ENCODE data around the gene MAPK4.
"Not testable (repeated sequence)": the region's sequence is repeated elsewhere in the genome, so short reads cannot be mapped to it uniquely, and the experiment has no call there.

The MAPK4 gene

DNA sequence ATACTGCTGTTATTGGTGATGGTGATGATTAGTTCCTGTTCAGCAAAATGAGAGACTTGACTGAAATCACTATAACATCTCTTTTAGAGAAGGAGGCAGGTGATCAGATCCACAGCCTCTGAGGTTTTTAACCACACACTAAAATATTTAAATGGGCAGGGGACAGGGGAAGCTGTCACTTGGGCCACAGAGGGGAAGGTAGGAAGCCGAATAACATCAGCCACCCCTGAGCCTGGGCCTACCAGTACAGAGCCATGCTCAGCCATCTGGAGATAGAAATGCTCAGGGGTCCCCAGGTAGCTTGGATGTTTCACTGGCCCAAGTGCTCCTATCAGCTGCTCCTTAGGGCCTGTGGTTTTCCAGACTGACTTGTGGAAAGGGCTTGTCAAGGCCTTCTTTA lies 137.6 kb downstream of the MAPK4 start:
- DNase-seq (no peak), ATAC-seq (no peak)
- H3K4me1 Mint-ChIP-seq, result no peaks in the 10 kb centered on the region
- no peaks in the 10 kb centered on the region for H3K9me3 Mint-ChIP-seq
- H3K4me3 Mint-ChIP-seq, result no peak overlapping the region
- no peak overlapping the region for H3K27ac Mint-ChIP-seq
- no peaks in the 10 kb centered on the region for H3K27me3 Mint-ChIP-seq

DNA sequence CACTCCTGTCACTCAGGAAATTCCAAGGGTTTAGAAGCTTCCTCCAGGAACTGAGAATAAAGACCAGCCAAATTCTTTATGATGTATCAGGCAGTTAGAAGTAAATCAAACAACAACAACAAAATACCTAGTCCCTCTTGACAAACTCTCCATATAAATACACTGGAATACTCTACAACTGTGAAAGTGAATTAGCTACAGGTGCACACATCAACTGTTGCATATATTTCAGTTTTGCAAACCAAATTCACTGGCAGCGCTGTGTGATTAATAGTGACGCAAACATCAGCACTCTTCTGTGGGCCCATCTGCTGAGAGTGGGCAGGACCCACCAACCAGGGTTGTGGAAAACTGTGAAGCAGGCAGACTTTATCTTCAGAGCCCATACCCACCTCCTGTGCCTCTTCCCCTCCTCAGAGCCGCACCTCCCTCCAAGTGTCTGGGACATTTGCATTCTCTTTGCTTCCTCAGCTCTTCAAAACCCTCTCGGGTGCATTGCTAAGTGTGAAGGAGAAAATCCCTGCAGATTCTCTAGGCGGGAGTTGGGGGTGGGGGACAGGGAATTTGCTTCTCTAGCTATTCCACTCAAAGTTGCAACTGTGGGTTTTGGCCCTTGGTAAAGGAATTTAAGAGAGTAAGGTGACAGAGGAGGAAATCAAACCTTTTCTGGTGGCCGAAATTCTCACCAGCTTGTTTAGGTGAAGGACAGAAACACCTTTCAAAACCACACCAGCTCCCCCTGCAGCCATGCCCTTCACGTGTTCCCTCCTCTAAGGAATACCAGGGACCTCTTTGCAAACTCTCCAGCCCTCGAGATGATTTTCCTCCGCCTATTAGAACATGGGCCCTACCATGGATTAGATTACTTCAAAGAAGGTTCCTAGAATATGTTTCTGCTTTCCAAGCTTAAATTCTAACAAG lies 140.6 kb downstream of the MAPK4 start:
- peaks cover 13% of the 10 kb centered on the region for H3K27me3 Mint-ChIP-seq
- H3K4me3 Mint-ChIP-seq, result no peak overlapping the region
- DNase-seq (no peak), ATAC-seq (no peak)
- H3K4me1 Mint-ChIP-seq, result no peaks in the 10 kb centered on the region
- H3K9me3 Mint-ChIP-seq, result no peaks in the 10 kb centered on the region
- no peak overlapping the region for H3K27ac Mint-ChIP-seq

- Mint-ChIP-seq H3K9me3 (no peaks in the 10 kb centered on the region), H3K27ac (no peak overlapping the region), H3K27me3 (peaks cover 13% of the 10 kb centered on the region), H3K4me1 (no peaks in the 10 kb centered on the region), H3K4me3 (no peak overlapping the region)
- no peak for DNase-seq
- no peak for ATAC-seq
Observed at GRCh38 chr18:50704357-50704940, 144.6 kb downstream of the MAPK4 start.

- no peaks in the 10 kb centered on the region for H3K9me3 Mint-ChIP-seq
- H3K27ac Mint-ChIP-seq, result no peak overlapping the region
- ATAC-seq (no peak), DNase-seq (no peak)
- H3K4me3 Mint-ChIP-seq, result no peak overlapping the region
- no peaks in the 10 kb centered on the region for H3K4me1 Mint-ChIP-seq
- peaks cover 13% of the 10 kb centered on the region for H3K27me3 Mint-ChIP-seq
Observed at GRCh38 chr18:50706199-50706598, 146.3 kb downstream of the MAPK4 start.

GRCh38 chr18:50706651-50707050 lies 146.8 kb downstream of the MAPK4 start:
- Mint-ChIP-seq H3K4me3 (no peak overlapping the region), H3K27me3 (peaks cover 15% of the 10 kb centered on the region)

DNA sequence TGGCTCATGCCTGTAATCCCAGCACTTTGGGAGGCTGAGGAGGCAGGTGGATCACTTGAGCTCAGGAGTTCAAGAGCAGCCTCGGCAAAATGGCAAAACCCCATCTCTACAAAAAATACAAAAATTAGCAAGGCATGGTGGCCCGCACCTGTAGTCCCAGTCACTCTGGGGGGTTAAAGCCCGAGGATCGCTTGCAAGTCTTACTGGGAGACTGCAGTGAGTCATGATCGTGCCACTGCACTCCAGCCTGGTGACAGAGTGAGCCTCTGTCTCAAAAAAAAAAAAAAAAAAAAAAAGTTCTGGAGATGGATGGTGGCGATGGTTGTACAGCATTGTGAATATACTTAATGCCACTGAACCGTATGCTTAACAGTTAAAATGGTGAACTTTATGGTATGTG lies 147.4 kb downstream of the MAPK4 start:
- not testable (repeated sequence) for H3K4me1 Mint-ChIP-seq, H3K4me3 Mint-ChIP-seq, H3K27ac Mint-ChIP-seq, ATAC-seq, DNase-seq, H3K9me3 Mint-ChIP-seq
- peaks cover 20% of the 10 kb centered on the region for H3K27me3 Mint-ChIP-seq

More at GRCh38 chr18:50706651-50707050, 146.8 kb downstream of the MAPK4 start:
- ATAC-seq (no peak), DNase-seq (no peak)
- Mint-ChIP-seq H3K27ac (no peak overlapping the region), H3K4me1 (no peaks in the 10 kb centered on the region), H3K9me3 (no peaks in the 10 kb centered on the region)

GRCh38 chr18:50707855-50708469 lies 148.1 kb downstream of the MAPK4 start:
- H3K4me3 Mint-ChIP-seq, result no peak overlapping the region
- H3K9me3 Mint-ChIP-seq, result no peaks in the 10 kb centered on the region
- H3K4me1 Mint-ChIP-seq, result no peaks in the 10 kb centered on the region
- DNase-seq, result no peak
- ATAC-seq, result no peak
- peaks cover 20% of the 10 kb centered on the region for H3K27me3 Mint-ChIP-seq
- H3K27ac Mint-ChIP-seq, result no peak overlapping the region

DNA sequence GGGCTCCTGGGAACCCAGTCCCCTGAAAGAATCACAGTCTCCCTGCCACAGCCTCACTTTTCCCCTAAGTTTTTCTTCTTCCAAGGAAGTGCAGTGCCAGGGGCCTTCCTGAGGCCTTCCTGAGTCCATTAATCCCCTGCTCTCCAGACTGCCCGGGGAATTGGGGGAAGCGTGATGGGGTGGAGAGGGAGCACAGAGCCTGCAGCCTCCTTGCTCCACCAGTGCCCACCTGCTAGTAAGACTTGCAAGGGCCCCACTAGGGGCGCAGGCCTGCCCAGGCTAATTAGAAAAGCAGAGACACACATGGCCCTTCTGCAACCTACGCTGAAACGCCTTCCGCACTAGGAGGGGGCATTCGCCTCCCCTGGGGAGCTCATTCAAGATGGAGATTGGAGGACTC lies 149.3 kb downstream of the MAPK4 start:
- H3K27me3 Mint-ChIP-seq, result peaks cover 25% of the 10 kb centered on the region
- DNase-seq, result no peak
- no peak for ATAC-seq
- H3K4me3 Mint-ChIP-seq, result no peak overlapping the region
- H3K27ac Mint-ChIP-seq, result no peak overlapping the region
- H3K9me3 Mint-ChIP-seq, result no peaks in the 10 kb centered on the region
- no peaks in the 10 kb centered on the region for H3K4me1 Mint-ChIP-seq

- DNase-seq, result no peak
- peaks cover 7% of the 10 kb centered on the region in 2 donors for H3K9me3 Mint-ChIP-seq
- peaks cover 15% of the 10 kb centered on the region for H3K27me3 Mint-ChIP-seq
- no peaks in the 10 kb centered on the region for H3K4me1 Mint-ChIP-seq
- no peak for ATAC-seq
- no peak overlapping the region for H3K4me3 Mint-ChIP-seq
- H3K27ac Mint-ChIP-seq, result no peak overlapping the region
Observed at GRCh38 chr18:50711386-50711785, 151.5 kb downstream of the MAPK4 start.

GRCh38 chr18:50715919-50716318 lies 156.0 kb downstream of the MAPK4 start:
- no peak for ATAC-seq
- peaks cover 7 to 15% of the 10 kb centered on the region in 2 donors for H3K9me3 Mint-ChIP-seq
- H3K27ac Mint-ChIP-seq, result no peak overlapping the region
- peaks cover 24% of the 10 kb centered on the region for H3K27me3 Mint-ChIP-seq
- no peak overlapping the region for H3K4me3 Mint-ChIP-seq
- H3K4me1 Mint-ChIP-seq, result no peaks in the 10 kb centered on the region
- DNase-seq, result no peak

DNA sequence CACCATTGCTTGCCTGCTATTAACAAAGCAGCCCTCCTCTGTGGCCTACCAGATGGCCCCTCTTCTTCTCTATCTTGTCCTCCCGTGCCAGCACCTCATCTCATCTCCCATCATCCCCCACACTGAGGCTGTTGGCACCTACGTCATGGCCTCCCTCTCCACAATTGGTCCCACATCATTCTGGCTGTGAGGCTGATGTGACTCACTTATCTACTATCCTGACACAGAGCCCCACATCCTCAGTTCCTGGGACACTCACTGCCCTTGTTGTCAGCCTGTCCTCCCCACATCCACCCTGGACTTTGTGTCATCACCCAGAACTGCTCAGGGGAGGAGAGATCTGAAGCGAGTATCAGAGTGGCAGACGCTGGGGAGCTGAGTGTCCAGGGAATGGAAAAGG lies 157.0 kb downstream of the MAPK4 start:
- ATAC-seq, result no peak
- H3K4me1 Mint-ChIP-seq, result no peaks in the 10 kb centered on the region

GRCh38 chr18:50717563-50717962 lies 157.7 kb downstream of the MAPK4 start:
- ATAC-seq (no peak), DNase-seq (no peak)
- H3K4me3 Mint-ChIP-seq, result no peak overlapping the region
- peaks cover 17% of the 10 kb centered on the region for H3K27me3 Mint-ChIP-seq
- H3K4me1 Mint-ChIP-seq, result no peaks in the 10 kb centered on the region
- H3K9me3 Mint-ChIP-seq, result peaks cover 7 to 15% of the 10 kb centered on the region in 2 donors
- peak overlapping the region in 1 of 2 donors; percentile 49 for H3K27ac Mint-ChIP-seq

More for the DNA sequence above, 157.0 kb downstream of the MAPK4 start:
- peaks cover 7 to 15% of the 10 kb centered on the region in 2 donors for H3K9me3 Mint-ChIP-seq
- peaks cover 19% of the 10 kb centered on the region for H3K27me3 Mint-ChIP-seq
- H3K4me3 Mint-ChIP-seq, result no peak overlapping the region
- DNase-seq, result no peak
- no peak overlapping the region for H3K27ac Mint-ChIP-seq

- H3K27me3 Mint-ChIP-seq, result peaks cover 9% of the 10 kb centered on the region
- H3K27ac Mint-ChIP-seq, result peak overlapping the region in 1 of 2 donors; percentile 61
- DNase-seq (no peak), ATAC-seq (no peak)
- no peak overlapping the region for H3K4me3 Mint-ChIP-seq
- peaks cover 7 to 15% of the 10 kb centered on the region in 2 donors for H3K9me3 Mint-ChIP-seq
- no peaks in the 10 kb centered on the region for H3K4me1 Mint-ChIP-seq
Observed at GRCh38 chr18:50719471-50720324, 159.8 kb downstream of the MAPK4 start.

- DNase-seq (no peak), ATAC-seq (no peak)
- Mint-ChIP-seq H3K9me3 (peaks cover 7 to 15% of the 10 kb centered on the region in 2 donors), H3K27ac (no peak overlapping the region), H3K27me3 (peaks cover 9% of the 10 kb centered on the region), H3K4me3 (no peak overlapping the region), H3K4me1 (no peaks in the 10 kb centered on the region)
Observed at GRCh38 chr18:50720325-50720674, 160.4 kb downstream of the MAPK4 start.

- H3K27ac Mint-ChIP-seq, result no peak overlapping the region
- peaks cover 12% of the 10 kb centered on the region for H3K27me3 Mint-ChIP-seq
- no peak overlapping the region for H3K4me3 Mint-ChIP-seq
- ATAC-seq, result no peak
- no peaks in the 10 kb centered on the region for H3K4me1 Mint-ChIP-seq
- no peak for DNase-seq
- peaks cover 3 to 12% of the 10 kb centered on the region in 2 donors for H3K9me3 Mint-ChIP-seq
Observed at GRCh38 chr18:50721006-50721405, 161.1 kb downstream of the MAPK4 start.
